K562 (cell line): ENCODE results near the gene C2orf92. TPM values are rescaled to one million over a fixed set of nuclear protein-coding genes. Genes with fewer than 3 reads are reported as not detected.

ENCODE experiments used
- ARID2 ChIP-seq: fragments of 450-650 bp; IDR thresholded peaks from 2 replicates; pipeline ENCODE4 v1.6.1; 2017; ENCODE audit warnings: antibody characterized with exemption, mild to moderate bottlenecking
- BRD4 ChIP-seq: fragments of 200-600 bp; sonication (generic); IDR thresholded peaks from 2 replicates; pipeline ENCODE4 v1.6.1; 2017; ENCODE audit warnings: inconsistent platforms
- CCAR2 ChIP-seq: fragments of 200-400 bp; formaldehyde crosslinking; IDR thresholded peaks from 2 replicates; pipeline ENCODE4 v1.6.1; 2017; ENCODE audit warnings: mild to moderate bottlenecking, low read depth, low read length
- FOXJ3 ChIP-seq: sonication (generic); formaldehyde crosslinking; IDR thresholded peaks from 2 replicates; pipeline ENCODE4 v1.4.0; 2020; ENCODE audit warnings: mild to moderate bottlenecking, missing genetic modification reagents
- GATAD2B ChIP-seq: fragments of 450-650 bp; IDR thresholded peaks from 2 replicates; pipeline ENCODE4 v1.6.1; 2017; ENCODE audit warnings: mild to moderate bottlenecking, borderline replicate concordance
- HDAC6 ChIP-seq: IDR thresholded peaks from 2 replicates; pipeline ENCODE4 v1.6.1; 2012; ENCODE audit warnings: low read depth, mild to moderate bottlenecking, control low read depth, inconsistent platforms, low read length, moderate library complexity
- MYC ChIP-seq, 2 experiments: fragments of 250-450 bp in 1 of 2; sonication (Bioruptor Pico) in 1 of 2; IDR thresholded peaks; 2 replicates each; pipeline versions ENCODE4 v1.5.1 to v1.6.1; 2012 to 2021; ENCODE audit warnings: low read depth in 2 of 2, borderline replicate concordance in 1 of 2, improper control_type of control experiment in 1 of 2, low read length in 1 of 2, mild to moderate bottlenecking in 1 of 2, moderate library complexity in 1 of 2
- NR2C2 ChIP-seq, 2 experiments: fragments of 200-800 bp in 1 of 2; sonication (Bioruptor generic) in 1 of 2; sonication (generic) in 1 of 2; formaldehyde crosslinking in 1 of 2; IDR thresholded peaks; 2 replicates each; pipeline versions ENCODE4 v1.6.1 to v1.8.0; 2016 to 2022; ENCODE audit warnings: mild to moderate bottlenecking in 1 of 2, missing compliant biosample characterization in 1 of 2, missing genetic modification characterization in 1 of 2, missing genetic modification reagents in 1 of 2
- PHF8 ChIP-seq: fragments of 200-600 bp; sonication (generic); IDR thresholded peaks from 2 replicates; pipeline ENCODE4 v1.6.1; 2012; ENCODE audit warnings: mixed run types, mild to moderate bottlenecking, inconsistent platforms, low read length, moderate library complexity, borderline replicate concordance
- PHTF2 ChIP-seq: fragments of 250-450 bp; sonication (Bioruptor Pico); IDR thresholded peaks from 2 replicates; pipeline ENCODE4 v1.5.0; 2021; ENCODE audit warnings: mild to moderate bottlenecking
- POLR2A ChIP-seq: fragments of 450-650 bp; conservative IDR thresholded peaks from 2 replicates; pipeline ENCODE4 v1.6.1; 2016
- RFX5 ChIP-seq: IDR thresholded peaks from 2 replicates; pipeline ENCODE4 v1.6.1; 2011; ENCODE audit warnings: low read depth, mild to moderate bottlenecking, improper control_type of control experiment, low read length
- RHOXF2B ChIP-seq: fragments of 250-450 bp; sonication (Bioruptor Pico); conservative IDR thresholded peaks from 2 replicates; pipeline ENCODE4 v1.5.1; 2021
- SMAD3 ChIP-seq: fragments of 450-650 bp; formaldehyde crosslinking; conservative IDR thresholded peaks from 2 replicates; pipeline ENCODE4 v1.4.0; 2020; ENCODE audit warnings: mild to moderate bottlenecking
- TARDBP ChIP-seq: fragments of 450-650 bp; IDR thresholded peaks from 2 replicates; pipeline ENCODE4 v1.6.1; 2016
- ZNF217 ChIP-seq: sonication (generic); formaldehyde crosslinking; IDR thresholded peaks from 2 replicates; pipeline ENCODE4 v1.8.0; 2022; ENCODE audit warnings: mild to moderate bottlenecking, missing genetic modification reagents
- ZNF354B ChIP-seq: fragments of 250-450 bp; sonication (Bioruptor Pico); IDR thresholded peaks from 2 replicates; pipeline ENCODE4 v1.4.0; 2020
- polyA plus RNA-seq, 8 experiments: library from polyadenylated mRNA; depleted of rRNA in 4 of 8; stranded (reverse) in 5 of 8; unstranded in 3 of 8; fragments of >200 nt; fragmentation: Nextera tagmentation in 2 of 8; fragmentation: Illumina TruSeq in 1 of 8; extraction: Ambion mirVana in 2 of 8; extraction: Trizol in 1 of 8; gene quantifications; 2 replicates each; pipeline versions ENCODE4 v1.2.1 to v1.2.3, GENCODE V29; 2011 to 2014; ENCODE audit warnings: inconsistent platforms in 1 of 8, missing spikeins in 1 of 8
- total RNA-seq, 7 experiments: library from RNA; depleted of rRNA in 6 of 7; stranded (reverse); fragments of >200 nt in 6 of 7; fragmentation: Illumina TruSeq in 2 of 7; extraction: Trizol in 2 of 7; gene quantifications; 2 replicates each; pipeline versions ENCODE4 v1.2.1 to v1.2.3, GENCODE V29; 2011 to 2021; ENCODE audit warnings: low replicate concordance in 1 of 7
- TF ChIP-seq, protein P1 (sequence below): fragments of 200-800 bp; sonication (Bioruptor generic); IDR thresholded peaks from 2 replicates; pipeline ENCODE4 v1.6.1; 2017; ENCODE audit warnings: missing genetic modification characterization, missing compliant biosample characterization
- TF ChIP-seq, protein P2 (sequence below): fragments of 250-450 bp; sonication (Bioruptor Pico); IDR thresholded peaks from 2 replicates; pipeline ENCODE4 v1.4.0; 2020; ENCODE audit warnings: mild to moderate bottlenecking, moderate library complexity
- TF ChIP-seq, protein P3 (sequence below): fragments of 450-650 bp; IDR thresholded peaks from one replicate; pipeline ENCODE4 v1.6.1; 2018; ENCODE audit warnings: mild to moderate bottlenecking, moderate library complexity; ENCODE audit not compliant: partially characterized antibody
- TF ChIP-seq, protein P4 (sequence below), 2 experiments: fragments of 200-800 bp in 1 of 2; sonication (Bioruptor generic) in 1 of 2; sonication (generic) in 1 of 2; formaldehyde crosslinking in 1 of 2; IDR thresholded peaks in 1 of 2; conservative IDR thresholded peaks in 1 of 2; 2 replicates each; pipeline versions ENCODE4 v1.5.0 to v1.6.1; 2016 to 2020; ENCODE audit warnings: missing compliant biosample characterization in 1 of 2, missing genetic modification characterization in 1 of 2, missing genetic modification reagents in 1 of 2
- TF ChIP-seq, protein P5 (sequence below): fragments of 250-450 bp; sonication (Bioruptor Pico); IDR thresholded peaks from 2 replicates; pipeline ENCODE4 v1.5.0; 2020; ENCODE audit warnings: mild to moderate bottlenecking

Gene C2orf92
- total and polyA plus RNA-seq, 9 of the 15 experiments (the other 6 are each of a cell fraction or from before 2014, with no cell fraction given), result 0.65 to 6.8 (median 3.6) TPM

DNA sequence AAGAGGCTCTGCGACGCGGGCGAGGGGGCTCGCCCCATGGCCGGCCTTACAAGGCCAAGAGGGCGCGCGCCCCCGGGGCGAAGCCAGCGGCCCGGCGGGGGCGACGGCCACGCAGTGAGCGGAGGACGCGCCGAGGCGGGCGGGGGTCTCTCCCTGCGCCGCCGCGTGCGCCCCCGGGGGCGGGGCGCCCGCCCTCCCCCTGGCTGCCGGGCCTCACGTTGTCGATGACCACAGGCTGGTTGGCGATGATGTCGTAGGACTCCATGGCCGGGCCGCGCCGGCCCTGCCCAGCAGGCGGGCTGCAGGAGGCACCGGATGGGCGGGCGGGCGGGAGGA lies 5.9 kb upstream of the C2orf92 start (continued):
- TF ChIP-seq RHOXF2B (CRISPR knock-in tag) (no peak), TARDBP (no peak), HDAC6 (no peak), PHF8 (peak; percentile 68; the same call in 1 of the 2 replicates), BRD4 (no peak), POLR2A (no peak), PHTF2 (CRISPR knock-in tag) (no peak), GATAD2B (peak; percentile 84; the same call in 1 of the 2 replicates), ARID2 (no peak), CCAR2 (no peak), RFX5 (no peak), NR2C2 (CRISPR knock-in tag; IDR thresholded peaks at IDR 0.05) (no peak), NR2C2 (tag; IDR thresholded peaks at IDR 0.05) (no peak), ZNF354B (CRISPR knock-in tag) (no peak), FOXJ3 (CRISPR knock-in tag) (no peak), SMAD3 (no peak), ZNF217 (CRISPR knock-in tag) (no peak), MYC (IDR thresholded peaks at IDR 0.05; ENCODE audit: low read depth, low read length) (peak; percentile 17; the same call in 1 of the 2 replicates), MYC (CRISPR knock-in tag; IDR thresholded peaks at IDR 0.05; ENCODE audit: borderline replicate concordance, low read depth) (no peak)
- TF ChIP-seq, protein P1, sequence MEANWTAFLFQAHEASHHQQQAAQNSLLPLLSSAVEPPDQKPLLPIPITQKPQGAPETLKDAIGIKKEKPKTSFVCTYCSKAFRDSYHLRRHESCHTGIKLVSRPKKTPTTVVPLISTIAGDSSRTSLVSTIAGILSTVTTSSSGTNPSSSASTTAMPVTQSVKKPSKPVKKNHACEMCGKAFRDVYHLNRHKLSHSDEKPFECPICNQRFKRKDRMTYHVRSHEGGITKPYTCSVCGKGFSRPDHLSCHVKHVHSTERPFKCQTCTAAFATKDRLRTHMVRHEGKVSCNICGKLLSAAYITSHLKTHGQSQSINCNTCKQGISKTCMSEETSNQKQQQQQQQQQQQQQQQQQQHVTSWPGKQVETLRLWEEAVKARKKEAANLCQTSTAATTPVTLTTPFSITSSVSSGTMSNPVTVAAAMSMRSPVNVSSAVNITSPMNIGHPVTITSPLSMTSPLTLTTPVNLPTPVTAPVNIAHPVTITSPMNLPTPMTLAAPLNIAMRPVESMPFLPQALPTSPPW, result peak; percentile 90
- TF ChIP-seq, protein P2, sequence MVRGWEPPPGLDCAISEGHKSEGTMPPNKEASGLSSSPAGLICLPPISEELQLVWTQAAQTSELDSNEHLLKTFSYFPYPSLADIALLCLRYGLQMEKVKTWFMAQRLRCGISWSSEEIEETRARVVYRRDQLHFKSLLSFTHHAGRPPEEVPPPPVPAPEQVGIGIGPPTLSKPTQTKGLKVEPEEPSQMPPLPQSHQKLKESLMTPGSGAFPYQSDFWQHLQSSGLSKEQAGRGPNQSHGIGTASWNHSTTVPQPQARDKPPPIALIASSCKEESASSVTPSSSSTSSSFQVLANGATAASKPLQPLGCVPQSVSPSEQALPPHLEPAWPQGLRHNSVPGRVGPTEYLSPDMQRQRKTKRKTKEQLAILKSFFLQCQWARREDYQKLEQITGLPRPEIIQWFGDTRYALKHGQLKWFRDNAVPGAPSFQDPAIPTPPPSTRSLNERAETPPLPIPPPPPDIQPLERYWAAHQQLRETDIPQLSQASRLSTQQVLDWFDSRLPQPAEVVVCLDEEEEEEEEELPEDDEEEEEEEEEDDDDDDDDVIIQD, result no peak
- TF ChIP-seq, protein P3, sequence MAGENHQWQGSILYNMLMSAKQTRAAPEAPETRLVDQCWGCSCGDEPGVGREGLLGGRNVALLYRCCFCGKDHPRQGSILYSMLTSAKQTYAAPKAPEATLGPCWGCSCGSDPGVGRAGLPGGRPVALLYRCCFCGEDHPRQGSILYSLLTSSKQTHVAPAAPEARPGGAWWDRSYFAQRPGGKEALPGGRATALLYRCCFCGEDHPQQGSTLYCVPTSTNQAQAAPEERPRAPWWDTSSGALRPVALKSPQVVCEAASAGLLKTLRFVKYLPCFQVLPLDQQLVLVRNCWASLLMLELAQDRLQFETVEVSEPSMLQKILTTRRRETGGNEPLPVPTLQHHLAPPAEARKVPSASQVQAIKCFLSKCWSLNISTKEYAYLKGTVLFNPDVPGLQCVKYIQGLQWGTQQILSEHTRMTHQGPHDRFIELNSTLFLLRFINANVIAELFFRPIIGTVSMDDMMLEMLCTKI, result no peak
- TF ChIP-seq, protein P4, sequence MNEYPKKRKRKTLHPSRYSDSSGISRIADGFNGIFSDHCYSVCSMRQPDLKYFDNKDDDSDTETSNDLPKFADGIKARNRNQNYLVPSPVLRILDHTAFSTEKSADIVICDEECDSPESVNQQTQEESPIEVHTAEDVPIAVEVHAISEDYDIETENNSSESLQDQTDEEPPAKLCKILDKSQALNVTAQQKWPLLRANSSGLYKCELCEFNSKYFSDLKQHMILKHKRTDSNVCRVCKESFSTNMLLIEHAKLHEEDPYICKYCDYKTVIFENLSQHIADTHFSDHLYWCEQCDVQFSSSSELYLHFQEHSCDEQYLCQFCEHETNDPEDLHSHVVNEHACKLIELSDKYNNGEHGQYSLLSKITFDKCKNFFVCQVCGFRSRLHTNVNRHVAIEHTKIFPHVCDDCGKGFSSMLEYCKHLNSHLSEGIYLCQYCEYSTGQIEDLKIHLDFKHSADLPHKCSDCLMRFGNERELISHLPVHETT (CRISPR knock-in tag; conservative IDR thresholded peaks at IDR 0.05 in 1 of 2, IDR thresholded peaks at IDR 0.05 in 1 of 2), result peak in 1 of 2 experiments; percentile 97; a peak in 2 of 4 replicates
- TF ChIP-seq, protein P5, sequence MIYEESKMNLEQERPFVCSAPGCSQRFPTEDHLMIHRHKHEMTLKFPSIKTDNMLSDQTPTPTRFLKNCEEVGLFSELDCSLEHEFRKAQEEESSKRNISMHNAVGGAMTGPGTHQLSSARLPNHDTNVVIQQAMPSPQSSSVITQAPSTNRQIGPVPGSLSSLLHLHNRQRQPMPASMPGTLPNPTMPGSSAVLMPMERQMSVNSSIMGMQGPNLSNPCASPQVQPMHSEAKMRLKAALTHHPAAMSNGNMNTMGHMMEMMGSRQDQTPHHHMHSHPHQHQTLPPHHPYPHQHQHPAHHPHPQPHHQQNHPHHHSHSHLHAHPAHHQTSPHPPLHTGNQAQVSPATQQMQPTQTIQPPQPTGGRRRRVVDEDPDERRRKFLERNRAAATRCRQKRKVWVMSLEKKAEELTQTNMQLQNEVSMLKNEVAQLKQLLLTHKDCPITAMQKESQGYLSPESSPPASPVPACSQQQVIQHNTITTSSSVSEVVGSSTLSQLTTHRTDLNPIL (CRISPR knock-in tag), result no peak
